ENCODE results near the gene TUBGCP3.

Gene TUBGCP3

GRCh38 chr13:112623051-112623711, 35.2 kb upstream of the TUBGCP3 start:
- FAIRE-seq (no peak), DNase-seq (ENCODE audit: insufficient read length, low spot score) (no peak)
- TF ChIP-seq POLR2A (IDR thresholded peaks at IDR 0.05; ENCODE audit: low read depth, low read length): no peak

- no peak for FAIRE-seq
- TF ChIP-seq POLR2A (IDR thresholded peaks at IDR 0.05; ENCODE audit: low read depth, low read length): no peak
- DNase-seq (ENCODE audit: insufficient read length, low spot score): no peak
Measured at GRCh38 chr13:112622375-112622774, 34.4 kb upstream of the TUBGCP3 start.

DNA sequence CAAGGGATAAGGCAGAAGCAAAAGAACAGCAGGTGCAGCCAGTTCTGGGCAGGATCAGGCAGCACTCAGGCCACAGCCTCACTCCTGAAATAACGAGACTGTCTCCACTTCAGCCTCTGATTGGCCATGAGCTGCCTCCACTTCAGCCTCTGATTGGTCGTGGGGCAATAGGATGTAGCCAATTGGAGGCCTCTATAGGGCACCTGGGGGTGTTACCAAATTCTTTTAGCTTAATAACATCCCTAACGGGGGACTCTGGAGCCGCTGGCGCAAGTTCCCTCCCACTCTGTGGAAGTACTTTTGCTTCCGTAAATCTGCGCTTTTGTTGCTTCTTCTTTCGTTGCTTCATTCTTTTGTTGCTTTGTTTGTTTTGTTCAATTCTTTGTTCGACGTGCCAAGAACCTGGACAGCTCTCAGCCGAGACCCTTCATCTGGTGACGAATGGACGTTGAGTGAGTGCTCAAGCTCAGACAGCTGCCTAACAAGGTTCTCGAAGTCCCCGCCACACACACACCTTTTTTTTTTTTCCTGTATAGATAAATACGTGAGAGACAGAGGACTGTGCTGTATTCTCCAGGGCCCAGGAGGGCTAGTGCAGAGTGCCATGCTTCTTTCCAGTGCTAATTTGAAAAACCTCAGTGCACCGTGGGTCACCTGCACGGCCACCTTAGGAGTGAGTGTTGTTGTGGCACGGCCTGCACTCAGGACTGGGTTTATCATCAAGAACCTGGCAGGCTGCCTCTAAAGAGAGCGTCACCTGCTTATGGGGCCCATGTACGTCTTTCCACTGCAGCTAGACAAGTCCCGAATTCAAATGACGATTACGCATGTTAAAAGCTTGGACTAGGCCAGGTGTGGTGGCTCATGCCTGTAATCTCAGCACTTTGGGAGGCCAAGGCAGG, 32.0 kb upstream of the TUBGCP3 start:
- no peak for DNase-seq (ENCODE audit: insufficient read length, low spot score)

GRCh38 chr13:112618501-112618900, 30.5 kb upstream of the TUBGCP3 start:
- FAIRE-seq (no peak), DNase-seq (ENCODE audit: insufficient read length, low spot score) (no peak)
- no peak for TF ChIP-seq POLR2A (IDR thresholded peaks at IDR 0.05; ENCODE audit: low read depth, low read length)

More for the DNA sequence above, 32.0 kb upstream of the TUBGCP3 start:
- TF ChIP-seq POLR2A (IDR thresholded peaks at IDR 0.05; ENCODE audit: low read depth, low read length): no peak
- no peak for FAIRE-seq

GRCh38 chr13:112617754-112618375, 29.9 kb upstream of the TUBGCP3 start:
- DNase-seq (ENCODE audit: insufficient read length, low spot score) (no peak), FAIRE-seq (no peak)
- no peak for TF ChIP-seq POLR2A (IDR thresholded peaks at IDR 0.05; ENCODE audit: low read depth, low read length)

GRCh38 chr13:112616586-112617362, 28.8 kb upstream of the TUBGCP3 start:
- FAIRE-seq: peak; percentile 99
- TF ChIP-seq POLR2A (IDR thresholded peaks at IDR 0.05; ENCODE audit: low read depth, low read length): no peak
- peak; percentile 73 for DNase-seq (ENCODE audit: insufficient read length, low spot score)

DNA sequence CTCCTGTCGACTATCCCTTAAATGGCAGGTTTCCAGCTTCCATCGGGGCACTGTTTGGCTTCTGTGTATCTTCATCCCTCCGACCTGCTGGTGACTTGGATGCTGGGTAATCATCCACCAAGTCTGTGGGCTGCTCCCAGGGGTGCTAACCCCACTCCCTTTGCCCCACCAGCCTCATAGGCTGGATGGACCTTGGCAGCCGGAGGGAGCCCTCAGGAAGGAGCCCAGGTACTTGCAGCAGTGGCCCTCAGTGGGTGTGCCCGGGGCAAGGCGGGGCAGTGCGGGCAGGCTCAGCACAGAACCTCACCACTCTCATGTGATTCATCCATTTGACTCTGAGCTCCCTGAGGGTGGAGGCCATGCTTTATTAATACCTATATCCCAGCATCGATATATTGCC, 27.4 kb upstream of the TUBGCP3 start:
- DNase-seq (ENCODE audit: insufficient read length, low spot score): no peak
- TF ChIP-seq POLR2A (IDR thresholded peaks at IDR 0.05; ENCODE audit: low read depth, low read length): no peak
- no peak for FAIRE-seq

- FAIRE-seq (no peak), DNase-seq (ENCODE audit: insufficient read length, low spot score) (no peak)
Measured at GRCh38 chr13:112614835-112615234, 26.9 kb upstream of the TUBGCP3 start.

GRCh38 chr13:112608212-112608611, 20.3 kb upstream of the TUBGCP3 start:
- no peak for DNase-seq (ENCODE audit: insufficient read length, low spot score)
- peak; percentile 45 for FAIRE-seq
- TF ChIP-seq POLR2A (IDR thresholded peaks at IDR 0.05; ENCODE audit: low read depth, low read length): no peak

More at GRCh38 chr13:112614835-112615234, 26.9 kb upstream of the TUBGCP3 start:
- no peak for TF ChIP-seq POLR2A (IDR thresholded peaks at IDR 0.05; ENCODE audit: low read depth, low read length)

DNA sequence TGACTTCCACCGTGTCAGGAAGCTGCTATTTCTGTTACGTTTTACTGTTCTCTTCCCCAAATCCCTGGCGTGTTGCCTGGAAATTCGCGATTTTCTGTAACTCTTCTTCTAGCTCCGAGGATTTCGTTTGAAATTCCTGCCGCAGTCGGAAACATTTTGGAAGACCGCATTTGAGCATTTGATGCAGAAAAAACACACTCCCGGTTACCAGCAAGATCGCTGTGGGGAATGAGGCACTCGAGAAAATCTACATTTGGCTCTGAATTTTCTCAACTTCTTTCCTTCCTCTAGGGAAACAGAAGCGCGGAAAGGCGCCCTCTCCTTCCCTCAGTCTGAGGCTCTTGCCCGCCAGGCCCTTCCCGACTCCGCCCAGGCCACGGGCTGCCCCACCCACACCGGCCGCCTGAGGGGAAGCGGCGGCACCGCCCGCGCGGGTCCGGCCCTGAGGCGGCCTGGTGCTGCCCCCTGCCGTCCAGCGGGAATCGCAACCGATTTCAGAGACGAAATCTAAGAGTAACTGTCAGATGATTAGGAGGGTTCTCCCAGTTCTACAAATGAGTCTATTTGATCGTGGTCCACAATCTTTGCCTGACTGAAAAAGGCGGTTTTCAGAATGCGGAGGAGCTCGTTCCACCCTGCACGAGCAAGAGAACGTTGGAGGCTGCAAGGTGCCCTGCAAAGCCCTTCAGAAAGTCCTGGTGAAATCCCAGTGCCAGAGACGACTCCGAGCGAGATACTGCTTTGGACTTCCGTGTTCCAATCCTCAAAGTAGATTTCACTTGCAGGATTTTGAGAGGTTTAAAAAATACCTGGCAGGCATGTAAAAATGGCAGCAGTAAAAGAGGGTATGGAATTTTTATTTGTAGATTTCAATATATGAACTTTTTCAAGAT, 18.4 kb upstream of the TUBGCP3 start:
- 0 out of 2 replicates have a peak, but pooled peaks have one; percentile 13 for TF ChIP-seq POLR2A (IDR thresholded peaks at IDR 0.05; ENCODE audit: low read depth, low read length)
- FAIRE-seq: peak; percentile 99
- DNase-seq (ENCODE audit: insufficient read length, low spot score): peak; percentile 99

GRCh38 chr13:112605531-112605990, 17.6 kb upstream of the TUBGCP3 start:
- FAIRE-seq: peak; percentile 41
- no peak for DNase-seq (ENCODE audit: insufficient read length, low spot score)

GRCh38 chr13:112603641-112604225, 15.8 kb upstream of the TUBGCP3 start:
- DNase-seq (ENCODE audit: insufficient read length, low spot score) (no peak), FAIRE-seq (peak; percentile 83)
- no peak for TF ChIP-seq POLR2A (IDR thresholded peaks at IDR 0.05; ENCODE audit: low read depth, low read length)

More at GRCh38 chr13:112605531-112605990, 17.6 kb upstream of the TUBGCP3 start:
- TF ChIP-seq POLR2A (IDR thresholded peaks at IDR 0.05; ENCODE audit: low read depth, low read length): no peak

Measured in H54 (cell line).